ENCODE measurements around the gene PTCRA. TPM values are rescaled to one million over a fixed set of nuclear protein-coding genes. Genes with fewer than 3 reads are reported as not detected.
"Not testable (repeated sequence)": the region's sequence is repeated elsewhere in the genome, so short reads cannot be mapped to it uniquely, and the experiment has no call there.

Gene PTCRA
- polyA plus RNA-seq, 1 experiment: not detected

- H3K4me3 ChIP-seq (ENCODE audit: low read depth, low read length): no peak overlapping the region
- ChIA-PET POLR2A (interaction anchor here (0.6 kb wide), 2 partner anchors 12 to 376 kb away, joined by 3 to 4 read pairs; partner anchors contain the start of gene UBR2), CTCF (interaction anchor here (0.8 kb wide), 1 partner anchor 39 kb away, joined by 3 read pairs; no protein-coding TSS in a partner anchor)
- H3K27me3 ChIP-seq (ENCODE audit: control insufficient read depth, insufficient read depth, low read length): no peaks in the 10 kb centered on the region
- no peak overlapping the region for H3K27ac ChIP-seq (ENCODE audit: low read depth, low read length)
- DNase-seq (ENCODE audit: low read depth, low spot score): no peak
- no peak for TF ChIP-seq CTCF (IDR thresholded peaks at IDR 0.05; ENCODE audit: low read depth, low read length)
- H3K9me3 ChIP-seq (ENCODE audit: control insufficient read depth, insufficient read depth, low read length): no peaks in the 10 kb centered on the region
Observed at GRCh38 chr6:42940493-42941045, 24.7 kb downstream of the PTCRA start.

GRCh38 chr6:42941356-42941755, 25.5 kb downstream of the PTCRA start:
- CTCF ChIA-PET: interaction anchor here (0.8 kb wide), 1 partner anchor 40 kb away, joined by 3 read pairs; no protein-coding TSS in a partner anchor
- DNase-seq (ENCODE audit: low read depth, low spot score); H3K27me3 ChIP-seq (ENCODE audit: control insufficient read depth, insufficient read depth, low read length); H3K27ac ChIP-seq (ENCODE audit: low read depth, low read length); POLR2A ChIA-PET; H3K9me3 ChIP-seq (ENCODE audit: control insufficient read depth, insufficient read depth, low read length); H3K4me3 ChIP-seq (ENCODE audit: low read depth, low read length): not testable (repeated sequence)

- POLR2A ChIA-PET: no interaction called here
- H3K4me3 ChIP-seq (ENCODE audit: low read depth, low read length): no peak overlapping the region
- no peaks in the 10 kb centered on the region for H3K27me3 ChIP-seq (ENCODE audit: control insufficient read depth, insufficient read depth, low read length)
- CTCF ChIA-PET: no interaction called here
- TF ChIP-seq CTCF (IDR thresholded peaks at IDR 0.05; ENCODE audit: low read depth, low read length): no peak
- no peak overlapping the region for H3K27ac ChIP-seq (ENCODE audit: low read depth, low read length)
- no peaks in the 10 kb centered on the region for H3K9me3 ChIP-seq (ENCODE audit: control insufficient read depth, insufficient read depth, low read length)
- no peak for DNase-seq (ENCODE audit: low read depth, low spot score)
Observed at GRCh38 chr6:42942444-42942843, 26.6 kb downstream of the PTCRA start.

GRCh38 chr6:42947950-42948349, 32.1 kb downstream of the PTCRA start:
- CTCF ChIA-PET: no interaction called here
- no peak for DNase-seq (ENCODE audit: low read depth, low spot score)
- H3K9me3 ChIP-seq (ENCODE audit: control insufficient read depth, insufficient read depth, low read length): no peaks in the 10 kb centered on the region
- H3K27me3 ChIP-seq (ENCODE audit: control insufficient read depth, insufficient read depth, low read length): no peaks in the 10 kb centered on the region
- POLR2A ChIA-PET: no interaction called here
- H3K4me3 ChIP-seq (ENCODE audit: low read depth, low read length): no peak overlapping the region
- no peak for TF ChIP-seq CTCF (IDR thresholded peaks at IDR 0.05; ENCODE audit: low read depth, low read length)
- H3K27ac ChIP-seq (ENCODE audit: low read depth, low read length): no peak overlapping the region

- H3K4me3 ChIP-seq (ENCODE audit: low read depth, low read length): no peak overlapping the region
- ChIA-PET POLR2A (interaction anchor here (0.6 to 0.7 kb wide), 2 partner anchors 12 to 32 kb away, joined by 4 to 5 read pairs; partner anchors contain the start of gene PPP2R5D), CTCF (no interaction called here)
- DNase-seq (ENCODE audit: low read depth, low spot score): no peak
- H3K9me3 ChIP-seq (ENCODE audit: control insufficient read depth, insufficient read depth, low read length): no peaks in the 10 kb centered on the region
- TF ChIP-seq CTCF (IDR thresholded peaks at IDR 0.05; ENCODE audit: low read depth, low read length): no peak
- no peaks in the 10 kb centered on the region for H3K27me3 ChIP-seq (ENCODE audit: control insufficient read depth, insufficient read depth, low read length)
- H3K27ac ChIP-seq (ENCODE audit: low read depth, low read length): no peak overlapping the region
Observed at GRCh38 chr6:42952389-42952788, 36.5 kb downstream of the PTCRA start.

GRCh38 chr6:42954405-42954804, 38.6 kb downstream of the PTCRA start:
- DNase-seq (ENCODE audit: low read depth, low spot score); CTCF ChIA-PET; H3K4me3 ChIP-seq (ENCODE audit: low read depth, low read length); H3K27me3 ChIP-seq (ENCODE audit: control insufficient read depth, insufficient read depth, low read length); H3K27ac ChIP-seq (ENCODE audit: low read depth, low read length); H3K9me3 ChIP-seq (ENCODE audit: control insufficient read depth, insufficient read depth, low read length): not testable (repeated sequence)
- POLR2A ChIA-PET: interaction anchor here (0.6 kb wide), 1 partner anchor 68 kb away, joined by 8 read pairs; no protein-coding TSS in a partner anchor

Data from AG04450 (cell line).